Natural killer cell treated with Interleukin-12 subunit alpha and Interleukin-12 subunit beta and Interleukin-15 and Interleukin-18, amount 100 ng/mL, for 72 hours (primary cell): ENCODE measurements around the gene RBM48. TPM values are rescaled to one million over a fixed set of nuclear protein-coding genes. Genes with fewer than 3 reads are reported as not detected.
A peak's percentile ranks its signal among the peaks of the same experiment; 100 is the strongest.
"Not testable (repeated sequence)": the region's sequence is repeated elsewhere in the genome, so short reads cannot be mapped to it uniquely, and the experiment has no call there.

Source experiments
- ATAC-seq, 2 donors: fragments of 150-1000 bp; cut with Tn5 transposase in 1 of 2; sonication (Bioruptor Pico), chemical (Tn5 transposase) in 1 of 2; 2 replicates each; pipeline ENCODE4 v1.10.0; 2021
- DNase-seq: peaks from one replicate; pipeline ENCODE4 v3.0.0; 2022; ENCODE audit warnings: low spot score
- H3K27ac Mint-ChIP-seq, 2 donors: 1 replicate in 1 of 2; 2 replicates in 1 of 2; pipeline ENCODE4 v1.8.0; 2022; ENCODE audit warnings: mixed read lengths in 2 of 2, mild to moderate bottlenecking in 1 of 2, moderate library complexity in 1 of 2
- H3K27me3 Mint-ChIP-seq, 2 donors: 1 replicate in 1 of 2; 2 replicates in 1 of 2; pipeline ENCODE4 v1.8.0; 2022; ENCODE audit warnings: mixed read lengths in 2 of 2
- H3K36me3 Mint-ChIP-seq: one replicate; pipeline ENCODE4 v1.8.0; 2022; ENCODE audit warnings: mixed read lengths
- H3K4me1 Mint-ChIP-seq, 2 donors: 1 replicate in 1 of 2; 2 replicates in 1 of 2; pipeline ENCODE4 v1.8.0; 2022; ENCODE audit warnings: low read depth in 2 of 2, mixed read lengths in 2 of 2, mild to moderate bottlenecking in 1 of 2
- H3K4me3 Mint-ChIP-seq: one replicate; pipeline ENCODE4 v1.8.0; 2022; ENCODE audit warnings: mixed read lengths
- H3K9me3 Mint-ChIP-seq: 2 replicates; pipeline ENCODE4 v1.8.0; 2022; ENCODE audit warnings: mixed read lengths
- total RNA-seq, 2 donors: library from RNA; stranded (reverse); gene quantifications; one replicate each; pipeline ENCODE4 v1.2.3, GENCODE V29; 2022

Gene RBM48
- total RNA-seq, 2 donors from 2014 or later = 19.9 to 21.0 TPM

DNA sequence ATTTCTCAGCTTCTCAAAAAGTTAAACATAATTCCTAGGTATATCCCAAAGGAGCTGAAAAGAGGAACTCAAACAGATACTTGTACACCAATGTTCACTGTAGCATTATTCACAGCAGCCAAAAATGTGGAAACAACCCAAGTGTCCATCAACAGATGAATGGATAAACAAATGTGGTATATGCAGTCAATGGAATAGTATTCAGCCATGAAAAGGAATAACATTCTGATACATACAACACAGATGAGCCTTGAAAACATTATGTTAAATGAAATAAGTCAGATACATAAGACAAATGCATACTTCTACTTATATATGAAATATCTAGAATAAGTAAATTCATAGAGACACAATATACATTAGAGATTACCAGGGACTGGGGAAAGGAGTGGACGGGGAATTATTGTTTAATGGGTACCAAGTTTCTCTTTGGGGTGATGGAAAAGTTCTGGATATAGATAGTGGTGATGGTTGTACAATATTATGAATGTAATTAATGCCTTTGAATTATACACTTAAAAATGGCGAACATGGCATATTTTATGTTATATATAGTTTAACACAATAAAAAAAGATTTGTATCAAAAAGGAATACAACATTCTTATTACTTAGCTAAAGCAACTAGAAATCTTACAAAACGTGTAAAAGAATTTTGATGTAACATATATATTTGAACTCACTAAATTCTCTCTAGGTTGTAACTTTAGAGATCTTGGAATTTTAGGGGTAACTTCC lies 15.3 kb upstream of the RBM48 start:
- Mint-ChIP-seq H3K27me3 (no peaks in the 10 kb centered on the region), H3K9me3 (no peaks in the 10 kb centered on the region), H3K36me3 (no peaks in the 10 kb centered on the region), H3K27ac (no peak overlapping the region), H3K4me3 (no peak overlapping the region), H3K4me1 (no peaks in the 10 kb centered on the region)
- no peak for DNase-seq
- no peak for ATAC-seq

DNA sequence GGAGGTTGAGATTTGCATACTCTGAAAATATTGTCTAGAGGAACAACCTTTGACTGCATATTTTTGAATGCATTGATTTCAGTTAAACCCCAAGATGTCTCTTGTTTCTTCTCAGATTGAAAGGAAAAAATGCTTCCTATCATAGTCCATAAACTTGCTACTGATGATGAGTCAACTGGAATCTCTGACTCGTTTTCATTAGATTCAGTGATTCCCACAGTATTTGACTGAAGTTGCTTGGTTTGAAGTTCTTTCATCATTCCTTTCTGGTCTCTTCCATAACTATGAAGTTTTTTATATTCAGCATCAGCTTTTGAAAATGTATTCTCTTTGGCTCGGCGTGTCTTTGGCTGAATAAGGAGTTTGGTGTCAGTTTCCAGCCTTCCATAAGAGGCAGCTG lies 11.0 kb upstream of the RBM48 start:
- Mint-ChIP-seq H3K9me3 (no peaks in the 10 kb centered on the region), H3K4me1 (no peaks in the 10 kb centered on the region), H3K27me3 (no peaks in the 10 kb centered on the region), H3K36me3 (no peaks in the 10 kb centered on the region), H3K4me3 (no peak overlapping the region), H3K27ac (no peak overlapping the region)
- DNase-seq (no peak), ATAC-seq (no peak)

DNA sequence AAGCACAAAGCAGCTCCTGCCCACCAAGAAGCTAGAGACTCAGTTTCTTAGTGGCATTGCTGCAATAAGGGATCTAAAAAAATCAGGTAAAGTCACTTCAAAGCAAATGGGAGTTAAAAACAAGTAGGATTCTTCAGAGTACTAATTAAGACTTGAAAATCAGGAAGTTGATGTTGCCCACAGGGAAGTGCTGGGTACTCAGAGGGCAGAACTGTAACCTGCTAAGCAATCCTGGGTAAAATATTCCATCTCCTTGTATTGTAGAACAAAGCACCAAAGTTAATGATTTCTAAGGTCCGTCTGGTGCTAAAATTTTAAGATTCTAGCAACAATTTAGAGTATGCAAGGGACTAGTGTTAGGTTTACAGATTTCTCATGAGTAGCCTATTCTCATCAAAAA lies 8.6 kb upstream of the RBM48 start:
- DNase-seq (no peak), ATAC-seq (no peak)
- no peaks in the 10 kb centered on the region for H3K4me1 Mint-ChIP-seq
- no peaks in the 10 kb centered on the region for H3K9me3 Mint-ChIP-seq
- H3K27me3 Mint-ChIP-seq = no peaks in the 10 kb centered on the region
- H3K36me3 Mint-ChIP-seq = no peaks in the 10 kb centered on the region
- H3K27ac Mint-ChIP-seq = no peak overlapping the region
- H3K4me3 Mint-ChIP-seq = no peak overlapping the region

DNA sequence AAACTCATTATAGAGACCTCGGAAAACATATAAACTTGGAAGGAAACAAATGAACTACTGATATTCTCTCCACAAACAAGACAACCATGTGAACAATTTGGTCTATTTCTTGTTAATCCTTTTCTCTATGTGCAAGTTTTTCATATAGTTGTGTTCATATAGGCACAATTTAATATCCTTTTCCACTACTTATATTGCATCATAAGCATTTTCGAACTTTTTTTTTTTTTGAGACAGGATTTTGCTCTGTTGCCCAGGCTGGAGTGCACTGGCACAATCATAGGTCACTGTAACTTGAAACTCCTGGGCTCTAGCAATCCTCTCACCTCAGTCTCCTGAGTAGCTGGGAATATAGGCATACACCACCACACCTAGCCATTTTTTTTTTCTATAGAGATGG lies 5.5 kb upstream of the RBM48 start:
- DNase-seq (no peak), ATAC-seq (no peak)
- H3K27me3 Mint-ChIP-seq = no peaks in the 10 kb centered on the region
- no peaks in the 10 kb centered on the region for H3K9me3 Mint-ChIP-seq
- H3K4me1 Mint-ChIP-seq = peaks cover 12 to 16% of the 10 kb centered on the region in 2 donors
- H3K36me3 Mint-ChIP-seq = no peaks in the 10 kb centered on the region
- H3K27ac Mint-ChIP-seq = no peak overlapping the region
- no peak overlapping the region for H3K4me3 Mint-ChIP-seq

DNA sequence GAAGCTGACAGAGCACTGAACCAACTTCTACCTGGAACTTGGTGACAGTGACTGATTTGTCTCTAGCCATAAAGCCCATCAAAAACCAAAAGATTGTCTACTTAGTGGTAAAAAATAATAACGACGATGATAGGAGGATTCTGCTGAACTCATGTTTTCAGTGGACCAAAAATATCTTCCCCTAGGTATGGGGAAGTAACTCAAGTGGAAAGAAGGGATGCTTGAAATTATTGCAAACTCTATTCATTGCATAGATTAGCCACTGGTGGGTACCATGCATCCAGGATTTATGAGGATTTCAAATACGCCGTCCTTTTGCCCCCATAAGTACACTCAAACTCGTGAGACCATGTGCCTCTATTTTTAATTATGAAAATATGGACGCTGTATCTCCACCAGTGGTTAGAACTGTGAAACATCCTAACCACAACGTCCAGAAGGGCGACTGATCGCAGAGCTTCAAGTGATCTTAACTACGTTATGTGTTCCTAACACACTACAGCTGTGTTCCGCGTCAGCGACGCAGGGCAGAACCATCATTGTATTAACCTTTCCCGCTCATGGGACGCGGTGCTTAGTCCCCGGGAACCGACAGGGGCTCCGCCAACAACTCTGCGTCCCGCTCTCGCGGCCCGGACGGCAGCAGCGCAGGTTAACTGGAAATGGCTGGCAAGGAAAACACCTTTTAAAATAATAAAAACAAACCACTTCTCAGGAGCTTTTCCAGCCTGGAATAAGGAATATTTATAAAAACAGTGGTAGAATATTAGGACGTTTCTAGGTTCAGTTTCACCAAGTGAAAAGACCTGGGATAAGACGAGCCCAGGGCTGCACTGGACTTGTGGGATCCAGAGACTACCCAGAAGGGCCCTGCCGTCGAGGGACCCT lies 1.1 kb upstream of the RBM48 start:
- H3K4me3 Mint-ChIP-seq = peak overlapping the region; percentile 91
- H3K36me3 Mint-ChIP-seq = peaks cover 11% of the 10 kb centered on the region
- H3K27me3 Mint-ChIP-seq = no peaks in the 10 kb centered on the region
- H3K9me3 Mint-ChIP-seq = no peaks in the 10 kb centered on the region
- no peak for DNase-seq
- H3K27ac Mint-ChIP-seq = peak overlapping the region; percentile 87 to 97
- peaks cover 28 to 37% of the 10 kb centered on the region in 2 donors for H3K4me1 Mint-ChIP-seq
- ATAC-seq = peak; percentile 3 to 51

DNA sequence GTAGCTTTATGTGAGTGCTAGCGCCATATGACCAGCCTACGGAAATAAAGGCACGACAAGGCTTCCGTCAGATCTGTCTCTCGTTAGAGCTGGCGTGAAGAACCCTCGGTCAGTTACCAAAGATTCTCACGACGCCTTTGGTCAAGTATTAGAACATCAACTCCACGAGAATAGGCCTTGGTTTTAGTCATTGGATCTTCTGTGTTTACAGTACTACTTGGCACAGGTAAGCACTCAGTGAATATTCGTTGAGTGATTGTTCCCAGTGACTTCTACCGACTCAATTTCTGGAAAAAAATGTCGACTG lies 316 bp downstream of the RBM48 start:
- Mint-ChIP-seq H3K27ac (peak overlapping the region; percentile 87 to 97), H3K36me3 (peaks cover 25% of the 10 kb centered on the region), H3K4me3 (peak overlapping the region; percentile 91), H3K4me1 (peaks cover 29 to 44% of the 10 kb centered on the region in 2 donors), H3K27me3 (no peaks in the 10 kb centered on the region), H3K9me3 (no peaks in the 10 kb centered on the region)
- ATAC-seq (no peak), DNase-seq (no peak)

DNA sequence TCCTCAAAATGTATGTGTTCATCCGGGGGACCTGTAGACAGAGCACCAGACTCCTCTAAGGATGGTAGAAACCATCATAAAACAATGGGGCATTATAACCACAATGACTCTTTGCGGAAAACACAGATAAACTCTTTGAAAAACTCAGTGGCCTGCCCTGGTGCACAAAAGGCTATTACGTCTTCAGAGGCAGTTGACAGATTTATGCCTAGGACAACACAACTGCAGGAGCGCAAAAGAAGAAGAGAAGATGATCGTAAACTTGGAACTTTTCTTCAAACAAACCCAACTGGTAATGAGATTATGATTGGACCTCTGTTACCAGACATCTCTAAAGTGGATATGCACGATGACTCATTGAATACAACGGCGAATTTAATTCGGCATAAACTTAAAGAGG lies 6.0 kb downstream of the RBM48 start:
- no peak overlapping the region for H3K27ac Mint-ChIP-seq
- H3K4me3 Mint-ChIP-seq = no peak overlapping the region
- peaks cover 43% of the 10 kb centered on the region for H3K36me3 Mint-ChIP-seq
- no peaks in the 10 kb centered on the region for H3K27me3 Mint-ChIP-seq
- no peak for ATAC-seq
- no peaks in the 10 kb centered on the region for H3K9me3 Mint-ChIP-seq
- DNase-seq = no peak
- H3K4me1 Mint-ChIP-seq = peaks cover 15 to 29% of the 10 kb centered on the region in 2 donors

DNA sequence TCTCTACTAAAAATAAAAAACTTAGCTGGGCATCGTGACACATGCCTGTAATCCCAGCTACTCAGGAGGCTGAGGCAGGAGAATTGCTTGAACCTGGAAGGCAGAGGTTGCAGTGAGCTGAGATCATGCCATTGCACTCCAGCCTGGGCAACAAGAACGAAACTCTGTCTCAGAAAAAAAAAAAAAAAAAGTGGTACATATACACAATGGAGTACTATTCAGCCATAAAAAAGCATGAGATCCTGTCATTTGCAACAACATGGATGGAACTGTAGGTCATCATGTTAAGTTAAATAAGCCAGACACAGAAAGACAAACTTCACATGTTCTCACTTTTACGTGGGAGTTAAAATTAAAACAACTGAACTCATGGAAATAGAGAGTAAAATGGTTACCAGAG lies 14.9 kb downstream of the RBM48 start:
- not testable (repeated sequence) for H3K4me1 Mint-ChIP-seq, H3K4me3 Mint-ChIP-seq, H3K27ac Mint-ChIP-seq, H3K36me3 Mint-ChIP-seq, H3K27me3 Mint-ChIP-seq, ATAC-seq, DNase-seq, H3K9me3 Mint-ChIP-seq

DNA sequence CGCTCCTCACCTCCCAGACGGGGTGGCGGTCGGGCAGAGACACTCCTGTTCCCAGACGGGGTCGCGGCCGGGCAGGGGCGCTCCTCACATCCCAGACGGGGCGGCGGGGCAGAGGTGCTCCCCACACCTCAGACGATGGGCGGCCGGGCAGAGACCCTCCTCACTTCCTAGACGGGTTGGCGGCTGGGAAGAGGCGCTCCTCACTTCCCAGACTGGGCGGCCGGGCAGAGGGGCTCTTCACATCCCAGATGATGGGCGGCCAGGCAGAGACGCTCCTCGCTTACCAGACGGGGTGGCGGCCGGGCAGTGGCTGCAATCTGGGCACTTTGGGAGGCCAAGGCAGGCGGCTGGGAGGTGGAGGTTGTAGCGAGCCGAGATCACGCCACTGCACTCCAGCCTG lies 16.5 kb downstream of the RBM48 start:
- not testable (repeated sequence) for H3K36me3 Mint-ChIP-seq, H3K27ac Mint-ChIP-seq, H3K9me3 Mint-ChIP-seq, H3K27me3 Mint-ChIP-seq, ATAC-seq, H3K4me3 Mint-ChIP-seq, DNase-seq, H3K4me1 Mint-ChIP-seq

DNA sequence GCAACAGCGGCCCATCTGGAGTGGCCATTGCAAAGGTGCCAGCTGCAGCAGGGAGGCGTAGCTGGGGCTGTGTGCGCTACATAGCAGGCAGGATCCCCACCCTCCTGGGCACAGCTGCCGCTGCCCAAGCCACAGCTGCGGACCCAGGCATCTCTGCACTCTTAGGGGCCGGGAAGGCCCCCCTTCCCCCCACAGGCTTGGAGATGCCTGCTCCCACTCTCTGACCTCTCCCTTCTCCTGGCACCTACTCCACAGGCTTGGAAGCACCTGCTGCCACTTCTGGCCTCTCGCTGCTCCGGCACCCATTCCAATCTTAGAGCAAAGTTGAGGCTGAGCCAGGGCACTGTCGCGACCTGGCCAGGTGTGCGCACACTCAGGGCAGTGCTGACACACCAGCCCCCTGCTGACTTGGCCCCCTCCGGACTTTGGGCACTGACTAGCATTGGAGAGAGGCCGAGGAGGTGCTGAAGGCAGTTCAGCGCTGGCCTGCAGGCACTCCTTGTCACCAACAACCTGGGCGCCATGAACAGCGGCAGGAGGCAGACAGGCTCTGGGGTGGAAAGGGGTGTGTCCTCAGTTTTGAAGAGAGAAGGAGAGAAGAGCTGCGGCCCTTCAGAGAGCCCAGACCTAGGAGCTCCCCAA lies 18.4 kb downstream of the RBM48 start:
- Mint-ChIP-seq H3K27me3 (no peaks in the 10 kb centered on the region), H3K4me1 (no peaks in the 10 kb centered on the region), H3K4me3 (no peak overlapping the region), H3K36me3 (no peaks in the 10 kb centered on the region), H3K27ac (no peak overlapping the region), H3K9me3 (no peaks in the 10 kb centered on the region)
- DNase-seq (no peak), ATAC-seq (peak; percentile 27 to 50)

DNA sequence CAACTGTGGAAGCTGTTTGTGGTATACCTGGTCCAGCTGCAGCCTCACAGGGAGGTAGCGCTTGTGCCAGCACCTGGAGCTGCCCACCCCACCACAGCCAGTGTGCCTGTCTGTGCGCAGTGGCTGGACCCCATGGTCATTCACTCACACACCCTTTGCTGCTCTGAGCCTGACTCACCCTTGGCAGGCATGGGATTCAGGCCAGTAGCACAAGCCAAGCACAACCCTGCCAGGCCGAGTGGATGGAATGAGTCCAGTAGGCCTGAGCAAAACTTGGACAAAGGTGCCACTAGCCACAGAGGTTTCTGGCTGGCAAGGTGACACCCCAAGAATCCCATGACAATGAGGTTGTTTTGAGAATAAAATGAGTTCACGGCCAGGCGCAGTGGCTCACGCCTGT lies 19.0 kb downstream of the RBM48 start:
- Mint-ChIP-seq H3K36me3 (no peaks in the 10 kb centered on the region), H3K9me3 (no peaks in the 10 kb centered on the region), H3K27ac (no peak overlapping the region), H3K27me3 (no peaks in the 10 kb centered on the region), H3K4me1 (no peaks in the 10 kb centered on the region), H3K4me3 (no peak overlapping the region)
- DNase-seq (no peak), ATAC-seq (peak in 1 of 2 donors; percentile 28)

DNA sequence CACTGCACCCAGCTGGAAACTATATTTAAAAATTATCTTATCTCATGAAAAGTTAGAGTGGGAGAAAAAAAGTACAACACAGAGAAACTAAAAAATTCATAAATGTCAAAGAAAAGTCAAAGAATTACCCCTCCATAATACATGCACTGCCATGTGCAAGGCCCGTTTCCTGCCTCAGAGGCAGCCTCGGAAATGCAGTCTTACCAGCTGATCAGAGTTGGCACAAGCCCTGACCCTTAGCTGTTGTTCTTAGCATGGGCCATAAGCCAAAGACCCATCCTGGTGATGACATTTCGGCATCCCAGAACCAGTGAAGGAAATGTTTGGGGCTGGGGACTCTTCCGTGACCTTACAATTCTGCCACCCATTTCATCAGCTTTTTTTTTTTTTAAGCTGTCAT lies 21.6 kb downstream of the RBM48 start:
- Mint-ChIP-seq H3K4me1 (no peaks in the 10 kb centered on the region), H3K27me3 (no peaks in the 10 kb centered on the region), H3K27ac (no peak overlapping the region), H3K9me3 (no peaks in the 10 kb centered on the region), H3K36me3 (no peaks in the 10 kb centered on the region), H3K4me3 (no peak overlapping the region)
- DNase-seq (no peak), ATAC-seq (no peak)

DNA sequence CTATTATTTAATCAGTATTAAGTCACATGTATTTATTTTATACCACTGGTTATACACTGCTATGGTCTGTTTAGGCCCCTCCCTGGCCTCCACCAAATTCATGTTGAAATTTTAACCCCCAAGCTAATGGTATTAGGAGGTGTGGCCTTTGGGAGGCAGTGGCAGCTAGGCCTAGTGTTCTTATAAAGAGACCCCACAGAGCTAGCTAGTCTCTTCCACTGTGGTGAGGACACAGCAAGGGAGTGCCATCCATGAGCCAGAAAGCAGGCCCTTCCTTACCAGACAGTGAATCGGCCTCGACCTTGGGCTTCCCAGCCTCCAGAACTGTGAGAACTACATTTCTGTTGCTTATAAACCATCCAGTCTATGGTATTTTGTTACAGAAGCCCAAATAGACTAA lies 28.7 kb downstream of the RBM48 start:
- ATAC-seq (no peak), DNase-seq (no peak)
- no peaks in the 10 kb centered on the region for H3K4me1 Mint-ChIP-seq
- no peak overlapping the region for H3K27ac Mint-ChIP-seq
- H3K9me3 Mint-ChIP-seq = no peaks in the 10 kb centered on the region
- no peaks in the 10 kb centered on the region for H3K27me3 Mint-ChIP-seq
- H3K4me3 Mint-ChIP-seq = no peak overlapping the region
- H3K36me3 Mint-ChIP-seq = no peaks in the 10 kb centered on the region

DNA sequence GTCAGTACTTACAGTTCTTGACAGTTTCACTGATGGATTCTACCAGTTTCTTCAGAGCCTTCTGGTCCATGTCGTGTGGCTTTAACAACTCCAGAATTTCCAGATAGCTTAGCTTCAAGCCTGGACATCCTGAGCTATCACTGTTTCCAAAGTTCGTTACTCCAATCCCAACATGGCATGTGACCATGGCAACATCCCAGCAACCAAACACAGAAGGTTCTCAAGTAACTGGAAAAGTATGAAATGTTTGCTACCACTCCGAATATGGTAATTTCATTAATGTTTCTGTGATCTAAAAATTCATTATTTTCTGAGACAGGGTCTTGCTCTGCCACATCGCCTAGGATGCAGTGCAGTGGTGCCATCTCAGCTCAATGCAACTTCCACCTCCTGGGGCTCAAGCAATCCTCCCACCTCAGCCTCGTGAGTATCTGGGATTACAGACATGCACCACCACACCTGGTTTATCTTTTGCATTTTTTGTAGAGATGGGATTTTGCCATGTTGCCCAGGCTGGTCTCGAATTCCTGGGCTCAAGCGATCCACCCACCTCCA lies 29.3 kb downstream of the RBM48 start:
- DNase-seq = no peak
- Mint-ChIP-seq H3K4me3 (no peak overlapping the region), H3K27ac (peak overlapping the region in 1 of 2 donors; percentile 57), H3K27me3 (no peaks in the 10 kb centered on the region), H3K36me3 (peaks cover 1% of the 10 kb centered on the region), H3K9me3 (no peaks in the 10 kb centered on the region), H3K4me1 (no peaks in the 10 kb centered on the region)
- ATAC-seq = no peak
